Endometrial microvascular endothelial cells (primary cell): ENCODE data around the gene PI4KA. TPM values are rescaled to one million over a fixed set of nuclear protein-coding genes. Genes with fewer than 3 reads are reported as not detected.
"Not testable (repeated sequence)": the region's sequence is repeated elsewhere in the genome, so short reads cannot be mapped to it uniquely, and the experiment has no call there.

Experiments
- in situ Hi-C: cut with HindIII; loops from 2 replicates; pipeline ENCODE4 v1.10.0; 2017; ENCODE audit warnings: low sequenced_read_pairs, low pct_unique_long_range_greater_than_20kb; ENCODE audit errors: inconsistent ontology term
- total RNA-seq: library from RNA; depleted of rRNA; stranded (reverse); fragments of >200 nt; gene quantifications from one replicate; pipeline ENCODE4 v1.2.3, GENCODE V29; 2015; ENCODE audit errors: inconsistent ontology term

The PI4KA gene
- total RNA-seq, 1 donor from 2014 or later, result 52.4 TPM

- in situ Hi-C loops, result not testable (repeated sequence)
These were observed 189.8 kb downstream of the PI4KA start for GRCh38 chr22:20668769-20669168.

- in situ Hi-C loops, result not testable (repeated sequence)
These were observed 190.4 kb downstream of the PI4KA start for GRCh38 chr22:20668226-20668625.

- in situ Hi-C loops, result not testable (repeated sequence)
These were observed 191.1 kb downstream of the PI4KA start for GRCh38 chr22:20667548-20667947.

- in situ Hi-C loops, result no loop called here
These were observed 192.1 kb downstream of the PI4KA start for GRCh38 chr22:20666560-20666959.

GRCh38 chr22:20664594-20664959 lies 194.0 kb downstream of the PI4KA start:
- in situ Hi-C loops, result no loop called here

GRCh38 chr22:20663941-20664593 lies 194.5 kb downstream of the PI4KA start:
- in situ Hi-C loops, result no loop called here

- in situ Hi-C loops, result no loop called here
These were observed 195.3 kb downstream of the PI4KA start for GRCh38 chr22:20663137-20663828.

GRCh38 chr22:20662524-20663036 lies 196.0 kb downstream of the PI4KA start:
- in situ Hi-C loops, result not testable (repeated sequence)

- in situ Hi-C loops, result no loop called here
These were observed 197.1 kb downstream of the PI4KA start for GRCh38 chr22:20661473-20661872.

- in situ Hi-C loops, result no loop called here
These were observed 198.1 kb downstream of the PI4KA start for GRCh38 chr22:20660441-20661054.

- in situ Hi-C loops, result no loop called here
These were observed 198.7 kb downstream of the PI4KA start for GRCh38 chr22:20659920-20660319.

GRCh38 chr22:20659258-20659657 lies 199.4 kb downstream of the PI4KA start:
- in situ Hi-C loops, result no loop called here

- in situ Hi-C loops, result no loop called here
These were observed 200.0 kb downstream of the PI4KA start for GRCh38 chr22:20658433-20659222.

- in situ Hi-C loops, result no loop called here
These were observed 200.6 kb downstream of the PI4KA start for GRCh38 chr22:20657963-20658362.

Other genes with a start within 250 kb of the PI4KA start
- gene SERPIND1, start 84.7 kb downstream of the PI4KA start, total RNA-seq, result 29.5 TPM
- gene SNAP29, start 196 bp upstream of the PI4KA start, total RNA-seq, result 17.9 TPM
- 55.8 TPM for gene CRKL, start 58.6 kb upstream of the PI4KA start, total RNA-seq
- not detected for gene AIFM3, start 108.4 kb upstream of the PI4KA start, total RNA-seq
- gene LZTR1, start 123.5 kb upstream of the PI4KA start, total RNA-seq, result 52.0 TPM
- gene THAP7, start 143.3 kb upstream of the PI4KA start, total RNA-seq, result 17.0 TPM
- gene P2RX6, start 156.4 kb upstream of the PI4KA start, total RNA-seq, result not detected
- gene SLC7A4, start 173.8 kb upstream of the PI4KA start, total RNA-seq, result not detected
- not detected for gene LRRC74B, start 187.1 kb upstream of the PI4KA start, total RNA-seq